ENCODE results near the gene WHRN.

Gene WHRN

DNA sequence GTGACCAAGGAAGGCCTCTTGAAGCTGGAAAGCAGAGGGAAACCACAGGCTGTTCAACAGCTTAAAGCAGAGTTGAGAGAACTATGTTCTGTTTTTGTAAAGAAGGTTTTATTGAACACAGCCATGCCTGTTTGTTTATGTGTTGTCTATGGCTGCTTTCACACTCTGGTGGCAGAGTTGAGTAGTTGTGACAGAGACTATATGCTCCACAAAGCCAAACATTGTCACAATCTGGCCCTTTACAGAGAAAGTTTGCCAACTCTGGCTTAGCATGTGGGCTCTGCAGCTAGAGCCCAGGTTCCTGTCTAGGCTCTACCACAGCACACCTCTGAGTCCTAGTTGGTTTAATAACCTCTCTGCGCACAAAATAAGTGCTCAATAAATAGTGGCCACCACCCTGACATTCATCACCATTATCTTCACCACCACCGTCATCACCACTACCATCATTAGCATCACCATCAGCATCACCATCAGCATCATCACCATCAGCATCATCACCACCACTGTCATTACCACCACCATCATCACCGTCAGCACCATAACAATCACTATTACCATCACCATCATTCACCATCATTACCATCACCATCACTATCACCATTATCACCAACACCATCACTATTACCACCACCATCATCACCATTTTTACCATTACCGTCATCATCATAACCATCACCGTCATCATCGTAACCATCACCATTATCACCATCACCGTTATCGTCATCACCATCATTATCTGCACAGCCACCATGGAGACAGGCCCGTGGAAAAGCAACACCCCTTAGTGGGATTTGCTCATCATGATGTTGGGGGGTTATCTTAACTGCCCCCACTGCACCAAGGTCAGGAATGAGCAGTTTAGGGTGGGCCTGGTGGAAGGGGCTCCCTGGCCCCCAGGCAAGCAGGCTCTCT is 135.8 kb downstream of the WHRN start:
- TF ChIP-seq, protein P1, sequence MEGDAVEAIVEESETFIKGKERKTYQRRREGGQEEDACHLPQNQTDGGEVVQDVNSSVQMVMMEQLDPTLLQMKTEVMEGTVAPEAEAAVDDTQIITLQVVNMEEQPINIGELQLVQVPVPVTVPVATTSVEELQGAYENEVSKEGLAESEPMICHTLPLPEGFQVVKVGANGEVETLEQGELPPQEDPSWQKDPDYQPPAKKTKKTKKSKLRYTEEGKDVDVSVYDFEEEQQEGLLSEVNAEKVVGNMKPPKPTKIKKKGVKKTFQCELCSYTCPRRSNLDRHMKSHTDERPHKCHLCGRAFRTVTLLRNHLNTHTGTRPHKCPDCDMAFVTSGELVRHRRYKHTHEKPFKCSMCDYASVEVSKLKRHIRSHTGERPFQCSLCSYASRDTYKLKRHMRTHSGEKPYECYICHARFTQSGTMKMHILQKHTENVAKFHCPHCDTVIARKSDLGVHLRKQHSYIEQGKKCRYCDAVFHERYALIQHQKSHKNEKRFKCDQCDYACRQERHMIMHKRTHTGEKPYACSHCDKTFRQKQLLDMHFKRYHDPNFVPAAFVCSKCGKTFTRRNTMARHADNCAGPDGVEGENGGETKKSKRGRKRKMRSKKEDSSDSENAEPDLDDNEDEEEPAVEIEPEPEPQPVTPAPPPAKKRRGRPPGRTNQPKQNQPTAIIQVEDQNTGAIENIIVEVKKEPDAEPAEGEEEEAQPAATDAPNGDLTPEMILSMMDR (IDR thresholded peaks at IDR 0.05; ENCODE audit: borderline replicate concordance, insufficient read depth, low read depth, low read length), result no peak
- no peak overlapping the region for H3K4me3 ChIP-seq (ENCODE audit: low read depth, low read length)

DNA sequence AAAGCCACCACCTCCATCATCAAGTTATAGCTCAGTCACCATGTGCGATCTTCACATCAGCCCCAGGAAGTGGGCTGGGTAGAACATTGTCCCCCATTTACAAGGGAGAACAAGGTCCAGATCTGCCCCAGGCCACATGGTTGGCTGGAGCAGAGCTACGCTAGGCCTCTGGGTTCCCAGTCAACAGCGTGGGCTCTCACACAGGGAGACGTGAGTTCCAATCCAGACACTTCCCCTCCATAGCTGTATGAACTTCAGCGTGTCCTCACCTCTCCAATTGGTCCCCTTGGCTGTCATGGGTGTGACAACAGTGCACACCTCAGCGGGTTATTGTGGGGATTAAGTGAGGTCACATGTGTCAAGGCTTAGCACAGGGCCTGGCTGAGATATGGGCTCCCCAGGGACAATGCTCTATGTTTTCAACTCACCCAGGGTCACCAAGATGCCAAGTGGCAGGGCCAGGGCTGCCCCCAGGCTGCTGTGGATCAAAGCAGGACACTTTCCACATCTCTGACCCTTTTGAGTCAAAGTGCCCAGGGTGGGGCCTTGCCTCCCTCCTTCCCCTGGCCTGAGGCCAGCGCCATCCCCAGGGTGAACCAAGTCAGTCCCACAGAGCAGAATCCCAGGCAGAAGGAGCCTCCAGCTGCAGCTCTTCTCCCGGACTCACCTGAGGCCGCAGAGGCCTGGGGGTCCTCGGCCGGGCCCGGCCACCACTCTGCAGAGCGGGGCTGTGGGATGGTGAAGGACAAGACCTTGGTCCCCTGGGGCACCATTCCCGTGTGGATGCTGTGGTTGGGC is 137.3 kb downstream of the WHRN start:
- TF ChIP-seq, protein P1 (IDR thresholded peaks at IDR 0.05; ENCODE audit: borderline replicate concordance, insufficient read depth, low read depth, low read length), result no peak
- no peak overlapping the region for H3K4me3 ChIP-seq (ENCODE audit: low read depth, low read length)

DNA sequence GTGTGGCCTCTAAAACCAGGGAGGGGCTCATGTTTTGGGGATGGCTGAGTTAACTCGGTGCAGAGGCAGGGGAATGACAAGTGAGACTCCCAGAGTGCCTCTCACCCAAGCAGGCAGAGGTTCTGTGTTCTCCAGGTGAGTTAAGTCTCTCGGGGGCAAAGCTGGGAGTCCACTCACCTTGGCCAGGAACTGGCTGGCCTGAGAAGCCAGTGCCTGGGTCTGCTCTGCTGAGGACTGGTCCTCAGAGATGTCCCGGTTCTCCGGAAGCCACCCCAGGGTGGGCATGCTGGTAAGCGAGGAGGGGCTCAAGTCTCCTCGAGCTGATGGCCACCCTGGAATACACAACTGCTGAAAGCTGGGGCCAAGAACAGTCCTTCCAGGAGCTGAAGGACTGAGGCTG is 137.9 kb downstream of the WHRN start:
- H3K4me3 ChIP-seq (ENCODE audit: low read depth, low read length), result no peak overlapping the region
- TF ChIP-seq, protein P1 (IDR thresholded peaks at IDR 0.05; ENCODE audit: borderline replicate concordance, insufficient read depth, low read depth, low read length), result no peak

GRCh38 chr9:114366334-114367128 is 138.7 kb downstream of the WHRN start:
- H3K4me3 ChIP-seq (ENCODE audit: low read depth, low read length), result no peak overlapping the region
- TF ChIP-seq, protein P1 (IDR thresholded peaks at IDR 0.05; ENCODE audit: borderline replicate concordance, insufficient read depth, low read depth, low read length), result no peak

DNA sequence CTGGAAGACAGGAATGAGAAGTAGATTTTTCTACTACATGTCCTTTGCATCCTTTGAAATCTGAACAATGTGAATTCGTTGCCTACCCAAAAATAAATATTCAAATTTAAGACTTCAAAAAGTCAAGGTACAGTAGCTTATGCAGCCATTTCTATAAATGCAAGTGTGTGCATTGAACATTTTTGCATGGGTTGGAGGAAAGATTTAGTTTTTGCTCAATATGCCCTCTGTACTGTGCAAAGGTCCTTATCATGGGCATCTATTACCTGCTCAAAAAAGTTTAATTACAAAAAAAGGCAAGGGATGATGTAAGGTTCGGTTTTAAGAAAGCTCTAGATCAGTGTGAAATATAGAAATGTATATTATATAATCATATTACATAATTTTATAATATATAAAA is 140.1 kb downstream of the WHRN start:
- H3K4me3 ChIP-seq (ENCODE audit: low read depth, low read length), result no peak overlapping the region
- TF ChIP-seq, protein P1 (IDR thresholded peaks at IDR 0.05; ENCODE audit: borderline replicate concordance, insufficient read depth, low read depth, low read length), result no peak

DNA sequence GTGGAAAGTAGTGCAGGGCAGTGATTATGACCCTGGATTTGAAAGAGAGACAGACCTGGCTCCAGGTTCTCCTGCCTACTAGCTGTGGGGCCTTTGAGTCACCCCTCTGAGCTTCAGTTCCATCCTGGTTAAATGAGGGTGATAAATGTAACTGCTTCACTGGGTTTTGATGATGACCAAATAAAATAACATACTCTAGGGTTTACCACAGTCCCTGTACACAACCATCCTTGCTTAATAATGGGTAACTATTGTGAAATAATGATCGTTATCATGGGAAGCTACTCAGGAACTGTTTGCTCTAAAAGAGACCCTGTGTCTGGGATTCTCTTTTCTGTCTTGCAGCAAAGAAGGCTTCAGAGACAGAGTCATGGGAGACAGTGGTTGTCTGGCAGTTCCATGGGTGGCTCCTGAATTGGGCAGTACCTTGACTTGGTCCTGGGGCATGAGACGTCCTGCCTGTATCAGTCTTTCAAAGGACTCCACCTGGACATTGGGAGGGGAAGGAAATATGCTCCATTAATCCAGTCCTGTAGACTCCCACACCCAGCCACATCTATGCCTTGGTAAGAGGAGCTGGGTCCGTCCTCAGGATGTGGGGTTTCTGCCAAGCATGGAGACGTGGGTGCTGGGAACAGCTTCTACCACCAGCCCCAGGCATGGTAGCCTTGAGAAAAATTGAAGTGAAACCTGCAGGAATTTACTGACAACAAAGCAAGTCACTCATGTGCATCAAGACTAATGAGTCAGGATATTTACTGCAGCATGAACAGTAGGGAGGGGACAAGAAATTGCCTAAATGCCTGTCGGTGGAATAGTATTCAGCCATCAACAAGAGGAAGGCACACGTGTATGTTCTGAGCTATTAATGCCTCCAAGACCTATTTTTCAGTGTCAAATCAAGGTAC is 140.9 kb downstream of the WHRN start:
- TF ChIP-seq, protein P1 (IDR thresholded peaks at IDR 0.05; ENCODE audit: borderline replicate concordance, insufficient read depth, low read depth, low read length), result no peak
- no peak overlapping the region for H3K4me3 ChIP-seq (ENCODE audit: low read depth, low read length)
